GM23248 (cell line): ENCODE results near the gene ZNF197.

ENCODE experiments used
- EZH2 ChIP-seq: fragments of 200-600 bp; sonication (generic); IDR thresholded peaks from 2 replicates; pipeline ENCODE4 v1.6.1; 2018; ENCODE audit warnings: antibody characterized with exemption, mild to moderate bottlenecking; ENCODE audit not compliant: insufficient read depth, poor library complexity, severe bottlenecking
- EZH2phosphoT487 ChIP-seq: fragments of 200-600 bp; sonication (generic); IDR thresholded peaks from 2 replicates; pipeline ENCODE4 v1.6.1; 2018; ENCODE audit warnings: antibody characterized with exemption, moderate library complexity, mild to moderate bottlenecking, low read depth; ENCODE audit not compliant: insufficient read depth

GRCh38 chr3:44647771-44648170 lies 22.9 kb downstream of the ZNF197 start:
- no peak for TF ChIP-seq EZH2
- no peak for TF ChIP-seq EZH2phosphoT487
